Femur (tissue), 1 donor: ENCODE measurements around the gene EIF3D.
"Not testable (repeated sequence)": the region's sequence is repeated elsewhere in the genome, so short reads cannot be mapped to it uniquely, and the experiment has no call there.

Experiments
- DNase-seq: peaks from one replicate; pipeline ENCODE4 v3.0.0-alpha.2; 2017

Gene EIF3D

DNA sequence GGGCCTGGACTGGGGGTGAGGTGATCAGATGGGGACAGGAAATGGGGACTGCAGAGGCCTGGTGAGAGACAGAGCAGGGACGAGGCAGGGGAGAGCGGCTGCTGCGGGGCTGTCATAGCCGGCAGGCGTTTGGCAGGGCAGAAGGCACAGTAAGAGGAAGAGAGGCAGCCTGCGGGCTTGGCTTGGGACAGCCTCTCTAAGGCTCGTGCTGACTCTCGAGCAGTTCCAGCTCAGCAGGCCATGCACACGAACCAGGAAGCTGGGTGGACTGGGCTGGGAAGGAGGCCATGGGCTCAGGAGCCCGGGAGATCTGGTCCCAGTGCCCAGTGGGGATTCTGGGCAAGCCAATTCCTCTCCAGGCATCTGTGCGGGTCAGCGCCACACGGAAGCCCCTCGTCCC, 19.6 kb upstream of the EIF3D start:
- DNase-seq = no peak

DNA sequence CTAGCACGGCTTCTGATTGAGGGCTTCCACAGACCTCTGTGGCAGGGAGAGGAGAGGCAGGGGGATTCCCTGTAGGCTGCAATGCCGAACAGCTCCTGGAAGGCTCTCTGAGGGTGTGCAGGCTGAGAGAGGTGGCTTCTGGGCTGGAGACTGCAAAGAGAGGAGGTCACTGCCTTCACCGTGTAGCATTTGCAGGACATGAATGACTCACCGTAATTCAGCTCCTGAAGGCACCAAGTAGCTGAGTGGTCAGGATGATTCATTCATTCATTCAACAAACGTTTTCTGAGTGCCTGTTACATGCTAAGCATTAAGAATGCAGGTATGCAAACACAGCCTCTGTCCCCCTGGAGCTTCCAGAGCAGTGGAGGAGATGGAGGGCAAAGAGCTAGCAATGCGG, 18.0 kb upstream of the EIF3D start:
- DNase-seq = no peak

DNA sequence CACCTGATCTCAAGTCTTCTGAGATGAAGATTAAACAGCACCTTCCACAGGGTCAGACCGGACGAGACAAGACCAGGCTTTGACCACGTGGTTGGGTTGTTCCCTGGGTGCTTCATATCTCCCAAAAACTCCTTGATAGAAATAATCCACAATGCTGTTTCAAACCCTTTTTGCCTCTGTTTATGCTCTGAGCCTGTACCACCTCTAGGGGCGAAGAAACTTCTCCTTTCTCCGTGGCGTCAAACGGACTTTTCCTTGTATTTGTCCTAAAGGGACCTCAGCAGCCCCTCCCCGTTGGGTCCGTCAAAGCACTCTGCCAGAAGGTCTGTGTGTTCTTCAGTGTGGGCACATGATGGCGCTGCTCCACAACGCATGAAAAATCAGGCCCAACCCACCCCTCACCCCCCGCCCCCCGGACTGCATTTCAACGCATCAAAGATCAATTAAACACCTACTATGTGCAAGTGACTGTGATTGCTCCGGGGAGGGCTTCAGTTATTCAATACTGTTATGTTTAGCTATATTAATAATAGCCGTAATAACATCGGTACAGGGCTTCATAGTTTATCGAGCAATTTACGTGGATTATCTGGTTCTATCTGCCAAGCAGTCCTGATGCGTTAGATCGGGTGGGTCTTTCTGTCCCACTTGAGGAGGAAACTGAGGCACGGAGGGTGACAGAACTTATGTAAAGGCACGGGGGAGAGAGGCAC, 17.3 kb upstream of the EIF3D start:
- peak; percentile 51 for DNase-seq

DNA sequence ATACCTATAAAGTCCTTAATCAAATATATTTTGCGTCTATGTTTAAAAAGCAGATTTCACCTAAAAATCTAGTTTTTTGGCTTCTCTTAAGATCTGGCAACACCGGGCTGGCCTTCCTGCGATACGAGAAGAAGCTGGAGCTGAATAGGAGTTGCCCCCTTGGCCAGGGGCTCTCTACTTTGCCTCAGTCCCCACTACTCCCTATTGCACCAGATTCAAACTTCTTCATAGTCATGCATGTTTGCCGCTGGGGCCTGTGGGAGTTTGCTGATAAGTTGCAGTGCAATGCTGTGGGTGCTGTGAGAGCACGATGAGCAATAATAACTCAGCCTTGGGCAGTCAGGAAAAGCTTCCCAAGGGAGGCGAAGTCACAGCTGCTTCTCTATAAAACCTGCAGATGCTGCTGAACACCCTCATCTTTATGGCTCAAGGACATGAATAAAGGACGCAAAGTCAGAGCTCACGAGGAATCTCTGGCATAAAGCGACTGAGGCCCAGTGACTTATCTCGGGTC, 15.2 kb upstream of the EIF3D start:
- DNase-seq = no peak

DNA sequence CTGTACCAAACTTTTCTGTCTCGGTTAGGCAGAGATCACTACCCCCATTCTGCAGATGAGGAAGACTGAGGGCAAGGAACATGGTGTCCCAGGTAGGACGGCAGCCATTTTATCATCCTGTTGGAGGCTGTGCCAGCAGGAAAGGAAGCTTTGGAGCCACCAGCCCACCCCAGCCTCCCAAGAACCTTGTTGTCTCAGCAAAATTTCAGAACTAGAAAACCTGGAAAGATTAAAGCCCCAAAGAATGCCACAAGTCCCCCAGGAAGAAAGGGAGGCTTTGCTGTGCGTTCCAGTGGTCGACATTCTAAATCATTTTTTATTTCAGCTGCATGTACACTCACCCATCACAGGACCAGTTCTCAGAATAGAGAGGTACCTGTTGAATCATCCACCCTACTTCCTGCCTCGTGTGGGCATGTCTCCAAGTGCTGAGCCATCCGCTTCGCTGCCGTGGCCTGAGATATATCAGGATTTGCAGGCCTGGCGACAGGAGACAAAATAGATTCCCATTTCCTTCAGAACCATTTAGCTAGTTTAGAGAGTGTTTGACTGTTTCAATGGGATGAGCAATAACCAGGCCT, 13.0 kb upstream of the EIF3D start:
- DNase-seq = no peak

DNA sequence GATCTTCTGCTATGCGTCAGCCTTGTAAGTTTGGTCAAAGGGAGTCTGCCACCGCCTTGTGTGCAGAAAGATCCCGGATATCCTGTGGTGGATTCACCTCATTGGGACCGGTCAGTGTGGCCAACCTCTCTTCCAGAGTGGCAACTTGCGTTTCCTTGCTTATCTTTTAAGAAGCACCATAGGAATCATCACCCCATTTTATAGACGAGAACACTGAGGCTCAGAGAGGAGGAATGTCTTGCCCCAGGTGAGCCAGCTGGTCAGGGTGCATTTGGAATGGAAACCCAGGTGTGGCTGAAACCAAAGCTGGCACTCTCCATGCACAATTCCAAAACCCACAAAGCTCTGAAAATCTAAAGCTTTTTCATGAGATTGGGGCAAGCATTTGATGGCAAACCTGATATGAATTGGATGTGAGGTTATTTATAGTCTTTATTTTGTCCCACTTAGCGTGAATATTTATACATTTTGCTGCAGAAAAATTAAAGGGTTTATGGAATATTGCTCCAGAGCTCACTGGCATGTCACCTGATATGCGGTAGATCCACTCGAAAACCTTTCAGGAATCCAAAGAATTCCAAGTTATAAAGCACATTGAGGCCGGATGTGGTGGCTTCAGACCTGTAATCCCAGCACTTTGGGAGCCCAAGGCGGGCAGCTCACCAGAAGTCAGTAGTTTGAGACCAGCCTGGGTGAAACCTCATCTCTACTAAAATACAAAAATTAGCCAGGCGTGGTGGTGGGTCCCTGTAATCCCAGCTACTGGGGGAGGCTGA, 12.1 kb upstream of the EIF3D start:
- DNase-seq = no peak

DNA sequence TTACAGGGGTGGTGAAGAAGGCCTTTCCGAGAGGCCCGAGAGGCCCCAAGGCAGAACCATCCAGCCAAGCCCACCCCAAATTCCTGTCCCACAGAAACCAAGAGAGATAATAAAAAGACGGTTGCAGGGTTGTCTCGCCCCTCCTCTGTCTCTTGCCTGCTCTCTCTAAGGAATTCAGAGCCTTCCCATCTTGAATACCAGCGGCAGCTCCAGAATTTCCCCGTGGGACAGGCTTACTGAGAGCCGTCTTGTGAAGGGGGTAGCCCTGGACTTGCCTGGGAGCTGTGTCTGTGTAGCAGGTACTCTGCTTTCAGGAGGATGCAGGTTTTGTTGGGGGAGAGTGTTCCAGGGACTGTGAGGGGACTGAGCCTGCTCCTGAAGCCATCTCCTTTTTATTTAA, 9.6 kb upstream of the EIF3D start:
- DNase-seq = no peak

DNA sequence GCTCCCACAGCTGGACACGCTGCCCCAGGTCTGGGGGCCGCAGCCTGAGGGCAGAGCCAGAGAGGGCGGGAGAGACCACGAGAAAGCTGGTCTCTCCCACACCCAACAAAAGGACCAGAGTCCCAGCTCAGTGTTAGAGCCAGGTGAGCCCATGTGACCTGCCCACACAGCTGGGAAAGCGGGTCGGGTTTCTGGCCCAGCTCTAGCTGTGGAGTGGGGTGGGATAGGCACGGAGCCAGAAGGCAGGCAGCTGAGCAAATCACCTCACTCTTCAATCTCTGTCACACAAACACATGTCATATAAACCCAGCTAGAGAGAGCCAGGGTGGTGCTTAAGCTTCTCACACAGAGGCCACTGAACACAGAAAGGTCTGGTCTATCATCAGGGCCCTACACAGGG, 7.8 kb upstream of the EIF3D start:
- DNase-seq = peak; percentile 58

DNA sequence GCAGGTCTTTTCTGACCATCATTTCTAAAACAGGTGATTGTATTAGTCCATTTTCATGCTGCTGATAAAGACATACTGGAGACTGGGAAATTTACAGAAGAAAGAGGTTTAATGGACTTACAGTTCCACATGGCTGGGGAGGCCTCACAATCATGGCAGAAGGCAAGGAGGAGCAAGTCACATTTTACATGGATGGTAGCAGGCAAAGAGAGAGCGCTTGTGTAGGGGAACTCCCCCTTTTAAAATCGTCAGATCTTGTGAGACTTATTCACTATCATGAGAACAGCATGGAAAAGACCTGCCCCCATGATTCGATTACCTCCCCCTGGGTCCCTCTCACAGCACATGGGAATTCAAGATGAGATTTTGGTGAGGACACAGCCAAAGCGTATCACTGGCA, 4.4 kb upstream of the EIF3D start:
- DNase-seq = not testable (repeated sequence)

DNA sequence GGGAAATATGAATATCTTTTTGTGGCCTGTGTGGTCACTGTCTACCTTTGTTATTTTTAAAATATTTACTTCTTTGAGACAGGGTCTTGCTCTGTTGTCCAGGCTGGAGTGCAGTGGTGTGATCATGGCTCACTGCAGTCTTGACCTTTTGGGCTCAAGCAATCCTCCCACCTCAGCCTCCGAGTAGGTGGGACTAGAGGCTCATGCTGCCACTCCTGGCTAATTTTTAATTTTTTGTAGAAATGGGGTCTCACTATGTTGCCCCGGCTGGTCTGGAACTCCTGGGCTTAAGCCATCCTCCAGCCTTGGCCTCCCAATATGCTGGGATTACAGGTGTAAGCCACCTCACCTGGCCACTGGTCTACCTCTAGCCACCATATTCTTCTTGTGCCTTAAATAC, 3.5 kb upstream of the EIF3D start:
- no peak for DNase-seq

DNA sequence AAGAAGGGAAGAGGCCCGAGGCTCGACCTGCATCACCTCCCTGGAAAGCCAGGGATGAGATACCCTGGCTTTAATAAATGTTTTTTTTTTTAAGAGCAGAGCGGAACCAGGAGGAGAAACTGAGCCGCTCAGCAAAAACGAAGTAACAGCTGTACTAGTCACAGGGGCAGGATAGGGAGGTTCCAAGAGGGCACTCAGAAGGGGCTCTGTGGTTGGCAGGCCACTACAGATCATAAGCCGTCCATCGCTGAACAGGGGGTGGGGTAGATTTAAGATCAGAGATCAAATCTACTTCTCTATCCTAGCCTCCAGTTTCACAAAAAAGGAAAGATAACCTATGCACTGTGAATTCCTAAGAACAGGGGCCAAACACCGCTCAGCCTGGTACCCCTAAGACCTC, 625 bp downstream of the EIF3D start:
- DNase-seq = no peak

DNA sequence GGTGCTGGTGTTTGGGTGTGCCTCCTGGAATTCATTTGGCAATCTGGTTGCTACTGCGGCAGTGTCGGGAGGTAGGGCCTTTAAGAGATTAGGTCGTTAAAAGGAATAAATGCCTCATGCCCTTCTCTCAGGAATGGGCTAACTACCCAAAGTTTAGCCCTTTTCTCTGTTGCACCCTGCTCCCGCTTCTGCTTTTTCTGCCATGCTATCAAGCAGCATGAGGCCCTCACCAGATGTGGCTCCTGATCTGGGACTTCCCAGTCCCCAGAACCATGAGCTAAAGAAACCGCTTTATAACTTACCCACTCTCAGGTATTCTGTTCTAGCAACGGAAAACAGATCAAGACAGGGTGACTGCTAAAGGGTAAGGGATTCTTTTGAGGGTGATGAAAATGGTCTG, 6.3 kb downstream of the EIF3D start:
- no peak for DNase-seq

DNA sequence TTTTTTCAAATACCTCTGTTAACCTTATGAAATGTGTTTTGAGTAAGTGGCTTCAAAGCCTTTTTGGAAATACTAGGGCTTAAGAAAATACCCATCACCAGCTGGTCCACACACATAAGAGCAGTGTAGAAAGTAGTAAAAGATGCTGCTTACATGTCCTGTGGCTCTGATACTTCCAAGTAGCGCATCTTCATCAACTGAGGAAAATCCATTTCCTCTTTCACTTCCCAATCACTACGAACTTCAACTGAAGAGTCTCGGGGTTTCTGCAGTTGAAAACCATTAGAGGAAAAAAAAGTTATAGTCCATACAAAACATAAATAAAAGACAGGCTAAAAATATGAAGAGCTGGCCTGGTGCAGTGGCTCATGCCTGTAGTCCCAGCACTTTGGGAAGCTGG, 8.5 kb downstream of the EIF3D start:
- no peak for DNase-seq

DNA sequence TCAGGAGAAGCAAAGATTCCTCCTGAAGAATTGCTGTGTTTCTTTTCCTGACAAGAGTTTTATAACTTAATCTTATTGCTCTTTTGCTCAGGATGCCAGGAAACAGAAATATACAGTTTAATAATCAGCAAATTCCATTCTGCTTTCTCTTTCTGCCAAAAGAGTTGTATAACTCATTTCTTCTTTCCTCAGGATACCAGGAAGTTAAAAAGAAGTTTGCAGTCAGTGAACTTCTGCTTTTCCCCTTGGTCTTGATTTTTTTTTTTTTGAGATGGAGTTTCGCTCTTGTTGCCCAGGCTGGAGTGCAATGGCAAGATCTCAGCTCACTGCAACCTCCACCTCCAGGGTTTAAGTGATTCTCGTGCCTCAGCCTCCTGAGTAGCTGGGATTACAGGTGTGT, 9.1 kb downstream of the EIF3D start:
- DNase-seq = not testable (repeated sequence)

DNA sequence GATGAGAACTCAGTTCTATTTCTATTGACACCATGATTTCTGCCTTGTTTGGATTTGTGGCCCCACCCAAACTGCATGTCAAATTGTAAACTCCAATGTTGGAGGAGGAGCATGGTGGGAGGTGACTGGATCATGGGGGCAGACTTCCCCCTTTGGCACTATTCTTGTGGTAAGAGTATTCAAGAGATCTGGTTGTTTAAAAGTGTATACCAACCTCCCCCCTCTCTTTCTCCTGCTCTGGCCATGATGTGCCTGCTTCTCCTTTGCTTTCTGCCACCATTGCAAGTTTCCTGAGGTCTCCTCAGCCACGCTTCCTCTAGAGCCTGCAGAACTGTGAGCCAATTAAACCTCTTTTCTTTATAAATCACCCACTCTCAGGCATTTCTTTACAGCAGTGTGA, 14.2 kb downstream of the EIF3D start:
- no peak for DNase-seq

DNA sequence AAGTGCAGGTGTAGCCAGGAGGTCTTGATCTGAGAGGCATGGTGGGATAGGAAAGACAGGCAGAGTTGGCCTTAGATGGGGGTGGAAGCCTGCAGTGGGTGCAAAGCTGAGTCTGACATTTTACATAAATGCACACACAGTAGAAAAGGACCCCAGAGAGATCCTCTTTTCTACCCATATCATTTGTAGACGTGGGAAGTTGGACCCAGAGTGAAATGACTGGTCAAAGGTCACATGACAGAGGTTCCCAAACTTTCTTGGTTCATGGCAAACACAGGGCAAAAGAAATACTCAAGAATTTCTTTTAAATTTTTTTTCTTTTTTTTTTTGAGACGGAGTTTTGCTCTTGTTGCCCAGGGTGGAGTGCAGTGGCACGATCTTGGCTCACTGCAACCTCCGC, 16.0 kb downstream of the EIF3D start:
- DNase-seq = no peak

DNA sequence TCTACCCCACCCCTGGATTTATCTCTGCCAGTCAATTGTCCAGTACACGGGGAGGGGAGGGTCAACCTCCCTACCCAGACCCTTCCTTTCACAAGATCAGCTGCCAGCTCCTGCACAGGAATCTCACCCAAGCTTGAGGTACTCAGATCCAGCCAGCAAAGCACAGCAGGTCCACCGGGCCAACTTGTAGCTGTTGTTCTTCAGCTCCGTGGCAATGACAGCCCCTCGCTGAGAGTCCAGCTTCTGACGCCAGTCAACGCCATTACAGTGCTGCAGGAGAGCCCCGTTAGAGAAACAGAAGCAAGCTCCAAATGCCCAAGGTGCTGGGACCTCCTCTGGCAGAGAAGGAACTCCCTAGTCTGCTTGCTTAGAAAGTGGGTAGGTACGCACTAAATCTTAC, 16.6 kb downstream of the EIF3D start:
- no peak for DNase-seq

DNA sequence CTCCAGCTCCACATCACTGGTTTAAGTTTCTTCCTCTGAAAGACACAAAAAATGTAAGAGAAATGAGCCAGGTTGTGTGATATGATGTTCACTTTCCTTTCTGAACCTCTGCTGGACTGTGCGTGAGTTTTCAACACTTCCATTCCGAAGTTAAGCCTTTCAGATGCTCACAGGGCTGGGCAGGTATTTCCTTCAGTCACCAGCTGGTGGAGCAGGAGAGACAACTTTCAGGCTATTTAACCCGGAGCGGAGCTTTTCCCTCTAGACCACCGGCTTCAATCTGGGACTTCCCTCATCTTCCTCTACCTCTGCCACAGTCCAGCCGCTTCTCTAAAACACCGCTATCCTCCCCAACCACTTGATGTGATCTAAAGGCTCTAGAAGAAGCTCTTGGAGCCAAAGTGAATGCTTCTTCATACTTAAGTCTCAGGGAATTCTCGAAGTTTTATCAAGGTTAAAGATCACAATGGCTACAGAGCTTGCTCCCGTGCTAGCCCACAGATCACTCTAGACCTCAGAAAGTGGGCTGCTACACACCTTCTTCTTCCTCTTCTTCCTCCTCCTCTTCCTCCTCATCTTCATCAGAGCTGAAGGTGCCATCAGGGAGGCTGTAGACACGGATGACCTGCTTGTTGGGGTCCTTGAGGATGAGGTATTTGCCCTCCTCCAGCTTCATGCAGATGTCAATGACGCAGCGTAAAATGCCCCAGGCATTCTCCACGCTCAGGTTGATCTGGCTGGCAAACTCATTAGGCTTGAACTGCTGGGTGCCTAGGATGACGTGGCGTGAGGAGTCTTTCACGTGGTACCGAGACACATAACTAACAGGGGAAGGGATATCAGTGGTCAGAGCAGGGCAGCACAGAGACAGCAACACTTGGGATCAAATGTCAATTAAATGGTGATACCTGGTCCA, 17.7 kb downstream of the EIF3D start:
- peak; percentile 48 for DNase-seq

DNA sequence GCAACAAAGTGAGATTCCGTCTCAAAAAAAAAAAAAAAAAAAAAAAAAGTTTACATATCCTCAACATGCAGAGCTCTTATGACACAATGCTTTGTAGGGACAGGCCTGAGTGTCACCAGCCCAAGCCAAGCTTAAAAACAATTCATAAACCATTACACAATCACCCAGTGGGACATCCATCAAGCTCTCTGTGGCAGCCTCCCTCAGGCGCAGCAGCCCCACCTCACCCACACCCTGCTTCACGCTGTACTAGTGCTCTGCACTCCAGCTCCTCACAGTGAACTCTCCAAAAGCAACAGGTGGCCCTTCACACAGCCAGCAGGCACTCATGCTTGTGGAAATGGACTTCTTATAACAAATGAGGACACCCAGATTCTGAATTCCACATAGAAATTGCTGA, 18.6 kb downstream of the EIF3D start:
- no peak for DNase-seq

DNA sequence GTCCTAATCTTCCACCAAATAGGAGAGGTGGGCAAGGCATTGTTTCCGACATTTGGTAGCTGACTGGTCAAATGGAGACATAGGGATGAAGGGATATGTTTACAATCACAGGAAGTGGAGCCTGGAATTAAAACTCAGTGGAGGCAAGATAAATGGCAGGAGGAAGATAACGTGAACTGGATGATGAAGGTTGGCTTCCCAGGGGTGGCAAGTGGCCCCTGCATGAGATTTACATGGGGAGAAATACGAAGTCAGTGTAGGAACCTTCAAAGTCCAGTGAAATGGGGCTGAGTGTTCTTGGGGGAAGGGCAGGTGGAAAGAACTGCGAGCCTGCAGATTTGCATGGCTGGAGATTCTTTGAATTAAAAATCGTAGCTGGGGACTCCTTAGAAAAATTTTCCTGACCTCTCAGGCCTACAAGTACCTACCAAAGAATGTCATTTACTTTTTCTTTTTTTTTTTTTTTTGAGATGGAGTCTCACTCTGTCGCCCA, 21.4 kb downstream of the EIF3D start:
- DNase-seq = no peak

DNA sequence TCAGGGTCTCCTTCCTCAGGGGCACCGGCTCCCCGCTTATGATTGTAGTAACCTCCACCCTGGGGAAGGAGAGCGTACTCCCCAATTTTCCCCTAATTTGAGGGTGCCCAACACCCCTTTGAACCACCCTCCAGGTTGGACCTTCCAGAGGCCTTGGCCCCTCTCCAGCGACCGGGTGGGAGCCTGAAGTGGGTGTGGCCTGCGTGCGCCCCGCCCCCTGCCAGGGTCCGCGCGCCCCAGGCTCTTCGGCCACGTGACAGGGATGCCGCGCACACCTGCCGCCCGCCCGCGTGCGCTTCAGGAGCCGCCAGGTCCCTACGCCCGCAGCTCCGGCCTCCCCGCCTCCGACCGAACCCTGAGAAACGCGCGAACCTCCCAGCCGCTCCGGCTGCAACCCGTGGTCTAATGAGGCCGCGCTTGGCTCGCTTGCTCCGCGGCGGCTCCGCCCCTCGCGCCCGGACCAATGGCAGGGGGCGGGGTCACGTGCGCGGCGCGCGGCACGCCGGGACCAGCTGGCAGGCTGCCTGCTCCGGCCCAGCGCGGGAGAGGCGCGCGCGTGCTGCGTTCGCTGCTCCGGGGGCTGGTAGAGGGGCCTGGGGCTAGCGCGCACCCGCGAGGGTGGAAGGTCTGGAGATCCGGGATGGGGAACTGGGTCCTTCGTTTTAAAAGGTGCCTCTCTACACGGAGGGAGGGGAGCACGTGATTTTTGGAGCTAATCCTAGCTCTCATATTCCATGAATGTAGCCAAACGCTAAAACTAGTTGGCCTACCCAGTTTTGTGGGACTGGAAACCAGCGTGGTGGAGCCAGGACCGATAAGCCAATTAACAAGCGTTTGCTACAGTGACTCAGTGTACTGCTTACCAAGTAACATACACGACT, 22.1 kb downstream of the EIF3D start, which contains the start of gene FOXRED2:
Gene FOXRED2 (minus strand): TSS at position 404 of the 881 bp plus-strand sequence. CDS start 618 bp downstream, outside the sequence.
- DNase-seq = peak; percentile 92
